ENCODE measurements around the gene ANKRD13C.

ANKRD13C gene

DNA sequence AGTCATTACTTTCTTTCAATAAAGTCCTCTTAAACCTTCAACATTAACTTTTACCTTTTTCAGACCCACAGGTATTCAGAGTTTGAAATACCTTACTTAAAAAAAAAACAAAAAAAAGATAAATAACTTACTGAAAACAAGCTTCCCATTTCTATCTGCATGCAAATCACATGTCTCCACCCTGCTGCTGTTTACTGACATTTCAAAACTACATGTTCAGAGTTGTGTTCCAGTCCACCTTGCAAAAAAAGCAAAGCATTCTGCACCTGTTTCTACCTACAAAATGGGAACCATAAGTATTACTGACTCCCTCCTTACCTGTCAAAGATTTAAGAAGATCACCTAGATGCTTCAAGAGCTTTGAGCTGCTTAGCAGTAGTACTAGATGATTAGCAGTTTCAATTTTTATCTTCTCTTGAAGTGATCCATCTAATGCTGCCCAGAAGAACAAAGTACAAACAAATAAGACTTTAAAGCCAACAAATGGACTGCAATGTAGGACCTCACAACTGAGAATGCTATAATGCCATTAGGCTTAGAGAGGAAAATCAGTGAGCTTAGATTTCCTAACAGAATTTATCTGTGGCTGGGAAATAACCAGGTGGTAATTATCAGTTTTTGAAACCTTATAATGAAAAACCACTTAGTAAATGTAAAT, 61.2 kb downstream of the ANKRD13C start:
- no peak for DNase-seq (ENCODE audit: low spot score)

DNA sequence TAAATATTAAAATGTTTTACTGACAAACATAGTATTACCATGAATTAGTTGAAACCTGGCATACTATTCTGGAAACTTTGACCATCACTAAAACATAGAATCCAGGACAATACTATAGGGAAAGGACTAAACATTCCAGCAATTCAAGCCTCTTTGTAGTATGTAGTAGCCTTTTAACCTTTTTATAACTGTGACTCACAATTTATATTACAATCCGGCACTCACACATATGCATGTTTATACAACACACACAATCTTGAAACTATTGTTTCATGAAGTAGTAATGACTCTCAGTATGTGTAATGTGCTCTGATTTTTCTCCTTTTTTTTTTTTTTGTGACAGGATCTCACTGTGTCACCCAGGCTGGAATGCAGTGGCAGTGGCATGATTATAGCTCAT, 64.3 kb downstream of the ANKRD13C start:
- DNase-seq (ENCODE audit: low spot score), result no peak

DNA sequence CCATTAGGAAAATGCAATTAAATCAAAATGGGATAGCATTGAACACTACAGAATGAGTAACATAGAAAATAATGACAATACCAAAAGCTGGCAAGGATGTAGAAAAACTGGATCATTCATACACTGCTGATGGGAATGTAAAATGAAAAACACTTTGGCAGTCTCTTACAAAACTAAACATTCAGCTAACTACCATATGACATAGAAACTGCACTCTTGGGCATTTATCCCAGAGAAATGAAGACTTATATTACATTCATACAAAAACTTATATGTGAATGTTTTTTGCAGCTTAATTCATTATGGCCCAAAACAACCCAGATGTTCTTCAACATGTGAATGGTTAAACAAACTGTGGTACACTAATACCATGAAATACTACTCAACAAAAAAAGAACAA, 66.4 kb downstream of the ANKRD13C start:
- no peak for DNase-seq (ENCODE audit: low spot score)

DNA sequence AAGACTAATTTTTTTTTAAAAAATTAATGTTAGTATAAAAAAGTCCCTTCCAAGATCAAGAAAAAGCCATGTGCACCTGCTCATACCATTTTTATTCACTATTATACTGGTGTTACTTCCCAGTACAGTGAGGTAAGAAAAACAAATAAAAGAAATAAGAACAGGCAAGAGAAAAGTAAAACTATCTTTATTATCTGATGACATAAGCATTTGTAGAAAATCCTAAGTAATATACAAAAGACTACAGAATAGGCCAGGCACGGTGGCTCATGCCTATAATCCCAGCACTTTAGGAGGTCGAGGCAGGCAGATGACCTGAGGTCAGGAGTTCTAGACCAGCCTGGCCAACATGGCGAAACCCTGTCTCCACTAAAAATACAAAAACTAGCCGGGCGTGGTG, 68.1 kb downstream of the ANKRD13C start:
- no peak for DNase-seq (ENCODE audit: low spot score)

DNA sequence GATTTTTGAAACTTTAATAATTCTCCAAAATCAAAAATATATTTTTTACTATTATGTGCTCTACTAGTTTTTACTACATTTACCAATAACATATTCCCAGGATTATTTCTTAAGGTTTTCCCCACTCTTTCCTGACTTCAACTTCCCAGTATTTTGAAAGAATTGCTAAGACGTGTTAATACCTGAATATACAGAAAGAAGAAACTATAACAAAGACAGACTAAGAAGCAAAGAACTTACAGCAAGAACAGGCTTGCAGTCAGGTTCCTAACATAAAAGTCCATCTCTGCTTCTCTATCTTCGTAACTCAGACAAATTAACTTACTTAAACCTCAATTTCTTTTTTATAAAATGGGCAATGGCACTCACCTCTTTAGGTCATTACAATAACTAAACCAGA, 70.2 kb downstream of the ANKRD13C start:
- DNase-seq (ENCODE audit: low spot score), result no peak

DNA sequence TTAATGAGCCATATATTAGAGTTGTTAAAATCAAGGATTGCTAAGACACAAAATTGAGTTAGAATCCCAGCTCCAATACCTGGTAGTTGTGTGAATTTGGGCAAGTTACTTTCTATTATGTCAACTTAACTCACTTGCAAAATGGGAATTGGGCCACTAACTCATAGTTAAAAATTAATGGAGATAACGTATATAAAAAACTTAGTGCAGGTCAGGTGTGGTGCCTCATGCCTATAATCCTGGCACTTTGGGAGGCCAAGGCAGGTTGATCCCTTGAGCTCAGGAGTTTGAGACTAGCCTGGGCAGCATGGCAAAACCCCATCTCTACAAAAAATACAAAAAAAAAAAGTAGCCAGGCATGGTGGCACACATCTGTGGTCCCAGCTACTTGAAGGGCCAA, 75.8 kb downstream of the ANKRD13C start:
- no peak for DNase-seq (ENCODE audit: low spot score)

DNA sequence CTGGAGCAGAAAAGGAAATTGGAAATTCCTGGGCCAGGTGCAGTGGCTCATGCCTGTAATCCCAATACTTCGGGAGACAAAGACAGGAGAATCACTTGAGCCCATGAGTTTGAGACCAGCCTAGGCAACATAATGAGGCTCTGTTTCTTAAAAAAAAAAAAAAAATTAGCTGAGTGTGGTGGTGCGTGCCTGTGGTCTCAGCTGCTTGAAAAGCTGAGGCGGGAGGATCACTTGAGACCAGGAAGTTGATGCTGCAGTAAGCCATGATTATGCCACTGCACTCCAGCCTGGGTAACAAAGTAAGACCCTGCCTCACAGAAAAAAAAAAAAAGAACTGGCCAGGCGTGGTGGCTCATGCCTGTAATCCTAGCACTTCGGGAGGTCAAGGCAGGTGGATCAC, 76.6 kb downstream of the ANKRD13C start:
- no peak for DNase-seq (ENCODE audit: low spot score)

DNA sequence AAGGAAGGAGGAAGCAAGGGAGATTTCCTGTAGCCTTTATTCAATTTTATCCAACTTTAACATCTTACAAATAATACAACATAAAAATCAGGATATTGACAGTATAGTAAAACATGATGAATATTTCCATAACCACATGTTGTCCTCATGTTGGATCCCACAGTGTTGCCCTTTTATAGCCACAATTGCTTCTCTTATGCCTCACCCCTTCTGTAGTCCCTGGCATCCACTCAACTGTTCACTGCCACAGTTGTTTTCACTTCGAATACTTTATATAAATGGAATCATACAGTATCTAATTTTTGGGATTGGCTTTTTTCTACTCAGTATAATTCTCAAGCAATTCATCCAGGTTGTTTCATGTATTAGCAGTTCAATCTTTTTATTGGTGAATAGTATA, 88.6 kb downstream of the ANKRD13C start:
- no peak for DNase-seq (ENCODE audit: low spot score)

DNA sequence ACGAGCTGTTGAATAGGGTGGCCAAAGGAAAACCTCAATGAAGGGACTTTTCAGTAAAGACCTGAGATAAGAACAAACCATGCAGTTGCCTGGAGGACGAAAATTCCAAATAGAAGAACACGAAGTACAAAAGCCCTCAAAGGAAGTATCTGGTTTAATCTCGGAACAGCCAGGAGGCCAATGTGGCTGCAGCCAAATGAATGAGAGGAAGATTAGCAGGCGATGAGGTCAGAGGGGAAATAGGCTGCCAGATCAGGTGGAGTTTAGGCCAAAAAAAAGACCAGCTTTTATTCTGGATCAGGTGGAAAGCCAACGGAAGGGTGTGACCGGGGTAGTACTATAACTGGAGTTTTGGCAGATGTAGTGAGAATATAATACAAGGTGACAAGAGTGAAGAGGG, 89.7 kb downstream of the ANKRD13C start:
- no peak for DNase-seq (ENCODE audit: low spot score)

DNA sequence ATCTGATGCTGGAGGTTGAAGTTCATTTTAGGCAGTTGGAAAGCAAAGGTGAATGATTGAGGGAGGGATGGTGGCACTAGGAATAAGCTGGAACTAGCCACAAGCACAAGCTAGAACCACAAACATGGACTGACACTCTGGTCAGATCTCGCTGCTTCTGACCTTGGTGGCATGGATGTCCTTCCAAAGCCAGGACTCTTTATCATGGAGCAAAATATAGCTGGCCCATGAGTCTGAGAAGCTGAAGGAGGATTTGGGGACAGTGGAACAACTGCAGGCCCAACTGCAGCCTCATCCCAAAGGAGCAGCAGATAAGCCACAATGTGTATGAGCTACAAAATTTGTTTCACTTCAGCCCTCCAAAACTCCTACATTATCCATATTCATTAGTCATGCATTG, 97.9 kb downstream of the ANKRD13C start:
- DNase-seq (ENCODE audit: low spot score), result no peak

DNA sequence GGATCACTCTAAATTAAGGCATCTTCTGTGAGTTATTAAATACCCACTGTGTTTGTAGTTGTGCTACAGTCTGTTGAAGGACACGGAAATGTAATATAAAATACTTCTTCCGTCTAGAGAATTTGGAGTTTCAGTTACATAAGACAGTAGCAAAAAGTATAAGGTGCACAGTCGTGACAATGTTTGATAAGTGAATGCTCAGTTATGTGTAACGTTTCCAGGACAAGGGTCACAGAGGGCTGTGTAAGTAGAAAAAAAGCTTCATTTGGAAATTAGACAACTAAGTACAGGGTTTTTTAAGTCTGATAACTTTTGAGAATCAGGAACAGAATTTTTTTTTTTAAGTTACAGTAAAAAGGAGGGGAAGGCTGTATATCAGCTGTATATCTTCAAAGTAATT, 105.8 kb downstream of the ANKRD13C start:
- DNase-seq (ENCODE audit: low spot score), result no peak

DNA sequence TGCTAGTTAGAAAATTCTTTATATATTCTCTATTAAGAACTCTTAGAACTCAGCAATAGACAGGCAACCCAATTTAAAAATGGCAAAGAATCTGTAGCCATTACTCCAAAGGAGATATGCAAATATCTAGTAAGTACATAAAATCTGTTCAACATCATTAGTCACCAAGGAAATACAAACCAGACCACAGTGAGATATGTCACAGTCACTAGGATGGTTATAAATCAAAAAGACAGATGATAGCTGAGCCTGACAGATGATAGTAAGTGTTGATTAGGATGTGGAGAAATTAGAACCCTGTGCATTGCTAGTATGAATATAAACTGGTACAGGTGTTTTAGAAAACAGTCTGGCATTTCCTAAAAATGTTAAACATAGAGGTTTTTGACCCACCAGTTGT, 106.8 kb downstream of the ANKRD13C start:
- peak; percentile 28 for DNase-seq (ENCODE audit: low spot score)

DNA sequence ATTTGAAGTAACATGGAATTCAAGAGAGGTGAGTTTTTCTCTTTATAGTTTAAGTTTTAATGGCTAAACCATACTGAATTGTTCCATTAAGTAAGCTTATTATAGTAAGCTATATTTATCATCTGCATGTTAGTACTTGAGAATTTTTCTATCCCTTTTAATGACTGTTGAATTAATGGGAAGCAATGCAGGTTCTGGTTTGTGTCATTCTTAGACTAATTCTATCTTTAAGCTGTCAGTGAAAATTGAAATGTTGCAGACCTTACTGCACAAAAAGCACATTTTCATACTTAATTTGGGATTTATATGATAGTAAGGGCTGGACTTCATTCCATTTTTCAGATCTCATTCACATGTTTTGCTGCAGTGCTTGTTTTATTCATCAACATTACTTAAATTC, 107.4 kb downstream of the ANKRD13C start:
- peak; percentile 12 for DNase-seq (ENCODE audit: low spot score)

DNA sequence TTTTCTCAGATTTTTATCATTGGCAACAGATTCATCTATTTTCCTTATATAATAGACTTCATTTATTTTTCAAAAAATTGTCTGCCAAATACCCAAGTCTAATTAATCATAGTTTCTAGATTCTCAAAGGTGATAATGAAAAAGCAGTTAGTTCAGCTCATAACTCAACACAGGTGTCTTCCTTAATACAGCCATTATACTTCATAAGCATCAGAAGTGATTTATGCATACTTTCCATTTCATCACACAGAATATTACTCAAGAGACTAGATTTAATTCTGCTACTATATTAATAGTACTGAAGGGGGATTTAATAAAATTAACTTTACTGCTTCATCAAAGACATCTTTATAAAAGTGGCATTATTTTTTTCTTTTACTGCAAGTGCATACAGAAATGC, 114.6 kb downstream of the ANKRD13C start:
- no peak for DNase-seq (ENCODE audit: low spot score)

DNA sequence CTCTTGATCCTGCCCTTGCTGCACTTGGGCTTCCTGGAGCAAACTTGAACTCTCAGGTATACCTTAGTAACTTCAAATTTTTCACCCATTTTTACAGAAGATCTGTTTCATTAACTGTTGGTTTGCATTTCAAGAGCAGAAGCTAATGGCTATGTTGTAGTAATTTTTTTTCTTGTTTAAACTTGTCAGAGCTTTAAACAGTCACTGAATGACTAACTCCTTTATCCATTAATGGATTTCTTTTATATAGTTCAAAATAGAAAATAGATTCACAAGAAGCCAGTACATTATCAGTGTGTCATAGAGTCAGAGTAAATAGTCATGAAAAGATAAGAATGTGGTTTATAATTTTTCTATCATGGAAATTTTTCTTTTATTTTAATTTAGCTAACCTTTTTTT, 119.8 kb downstream of the ANKRD13C start:
- no peak for DNase-seq (ENCODE audit: low spot score)

DNA sequence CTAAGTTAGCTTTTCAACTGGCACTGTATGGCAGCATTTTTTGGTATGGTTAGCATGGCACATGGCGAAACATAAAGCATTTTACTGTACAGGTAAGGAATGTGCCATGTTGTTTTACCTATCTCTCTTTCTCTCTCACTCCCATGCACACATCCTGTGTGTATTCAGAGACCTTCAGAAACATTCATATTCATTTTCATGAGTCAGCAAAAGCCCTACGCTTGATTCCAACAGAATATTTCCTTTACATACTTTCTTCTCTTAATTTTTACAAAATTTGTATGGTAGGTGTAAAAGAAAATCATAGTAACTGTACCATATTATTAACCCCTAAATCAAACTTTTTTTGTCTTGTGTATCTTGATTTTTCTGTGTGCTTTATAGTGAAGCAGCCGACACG, 123.0 kb downstream of the ANKRD13C start:
- DNase-seq (ENCODE audit: low spot score), result no peak

DNA sequence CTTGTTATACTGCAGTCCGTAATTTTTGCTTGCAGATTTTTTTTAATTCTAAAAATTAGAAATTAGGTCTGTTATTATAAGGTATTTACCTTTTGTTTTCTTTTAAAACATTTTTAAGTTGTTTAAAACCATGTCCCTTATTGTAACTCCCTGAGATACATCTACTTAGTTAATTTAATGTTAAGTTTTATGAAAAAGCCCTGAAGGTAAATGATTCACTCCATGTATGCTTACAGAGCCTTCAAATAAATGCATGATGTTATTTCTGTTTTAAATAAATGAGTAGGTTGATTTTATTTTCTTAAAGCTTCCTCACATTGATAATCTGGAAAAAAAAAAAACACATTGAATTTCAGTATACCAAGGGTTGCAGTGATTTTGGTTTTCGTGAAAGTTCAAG, 125.9 kb downstream of the ANKRD13C start:
- DNase-seq (ENCODE audit: low spot score), result no peak

DNA sequence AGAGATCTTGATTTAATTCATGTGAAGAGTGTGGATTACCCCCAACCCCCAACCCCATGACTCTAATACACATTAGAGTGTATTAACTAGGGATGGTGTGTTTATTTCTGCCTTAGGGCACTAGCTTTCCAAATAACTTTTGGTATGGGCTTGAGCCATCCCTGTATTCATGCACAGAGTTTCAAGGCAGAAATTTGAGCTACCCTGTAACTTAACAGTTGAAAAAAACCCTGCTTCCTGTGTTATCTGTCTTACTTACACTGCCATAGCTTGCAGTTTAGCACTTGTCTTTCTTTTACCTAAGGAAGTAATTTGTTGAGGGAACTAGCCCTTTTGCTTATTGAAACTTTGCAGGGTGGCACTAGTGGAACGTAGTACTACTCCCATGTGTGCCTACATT, 127.1 kb downstream of the ANKRD13C start:
- no peak for DNase-seq (ENCODE audit: low spot score)

DNA sequence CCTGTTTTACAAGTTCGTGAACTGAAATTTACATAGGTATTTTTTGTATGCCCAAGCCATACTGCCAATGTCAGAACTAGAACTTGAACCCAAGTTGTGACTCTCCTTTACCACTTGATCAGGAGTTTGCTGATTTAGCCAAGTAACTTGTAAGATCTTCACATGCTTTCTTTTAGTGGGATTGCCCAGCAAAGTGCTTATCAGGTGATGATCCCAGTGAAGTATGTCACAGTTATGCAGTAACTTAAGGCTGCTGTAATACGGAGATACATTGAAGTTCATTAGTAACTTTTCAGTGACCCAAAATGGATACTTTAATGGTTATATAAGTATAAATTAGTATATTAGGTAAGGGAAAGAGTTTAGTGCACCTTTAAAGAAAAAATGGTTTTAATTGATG, 129.6 kb downstream of the ANKRD13C start:
- DNase-seq (ENCODE audit: low spot score), result no peak

DNA sequence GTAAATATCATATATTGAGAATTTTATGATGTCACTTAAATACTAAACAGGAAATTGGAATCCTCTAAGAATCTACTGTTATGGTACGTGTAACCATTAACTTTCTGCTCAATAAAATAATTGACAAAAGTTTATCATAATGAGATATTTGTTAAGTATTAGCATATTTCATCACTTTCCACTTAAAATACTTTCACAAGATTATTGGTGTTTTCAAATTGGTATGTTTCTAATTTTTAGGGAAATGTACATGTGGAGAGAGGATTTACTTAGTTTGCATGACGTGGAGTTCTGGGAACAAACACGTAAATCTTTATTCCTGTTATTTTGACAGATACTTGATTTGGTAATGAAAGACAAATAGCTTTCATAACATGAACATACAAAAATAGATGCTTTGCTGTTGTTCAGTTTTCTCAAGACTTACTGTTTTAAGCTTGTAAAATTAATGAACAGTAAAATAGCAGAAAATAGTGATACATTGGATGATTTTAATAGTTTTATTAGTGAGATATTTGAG, 131.7 kb downstream of the ANKRD13C start:
- DNase-seq (ENCODE audit: low spot score), result no peak

DNA sequence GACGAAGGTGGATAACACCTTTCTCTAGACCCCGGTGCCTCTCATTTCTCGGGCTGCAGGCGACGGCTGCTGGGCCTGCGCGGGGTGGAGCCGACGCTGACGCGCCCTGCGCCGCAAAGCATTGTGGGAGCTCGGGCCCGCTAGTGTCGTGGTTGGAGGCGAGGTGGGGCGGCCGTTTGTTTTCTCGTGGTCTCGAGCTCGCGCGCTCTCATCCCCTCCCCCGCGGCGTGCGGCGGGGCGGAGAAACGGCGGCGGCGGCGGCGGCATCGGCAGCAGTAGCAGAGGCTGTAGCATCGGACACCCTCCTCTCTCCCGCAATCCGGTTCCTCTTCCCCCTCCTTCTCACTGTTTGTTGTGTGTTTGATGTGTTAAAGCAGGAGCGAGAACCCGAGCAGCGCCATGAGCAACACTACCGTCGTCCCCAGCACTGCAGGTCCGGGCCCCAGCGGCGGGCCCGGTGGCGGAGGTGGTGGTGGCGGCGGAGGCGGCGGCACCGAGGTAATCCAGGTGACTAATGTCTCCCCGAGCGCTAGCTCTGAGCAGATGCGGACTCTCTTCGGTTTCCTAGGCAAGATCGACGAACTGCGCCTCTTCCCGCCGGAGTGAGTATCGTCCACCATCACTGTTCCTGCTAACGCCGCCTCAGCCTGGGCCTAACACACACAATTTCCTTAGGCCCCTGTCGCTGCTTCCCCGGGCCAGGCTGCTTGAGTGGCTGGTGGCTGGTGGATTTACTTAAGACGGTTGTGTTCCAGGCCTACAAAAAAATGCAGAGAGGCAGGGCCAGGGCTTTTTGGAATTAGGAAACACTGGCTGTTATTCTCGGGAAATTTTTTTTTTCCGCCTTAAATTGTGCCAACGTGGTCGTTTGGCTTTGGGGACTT, 133.0 kb downstream of the ANKRD13C start, which contains the start of gene SRSF11:
SRSF11 (plus strand) TSS at position 143 of the 884 bp plus-strand sequence; CDS start at position 400, 257 bp downstream.
- peak; percentile 91 for DNase-seq (ENCODE audit: low spot score)

DNA sequence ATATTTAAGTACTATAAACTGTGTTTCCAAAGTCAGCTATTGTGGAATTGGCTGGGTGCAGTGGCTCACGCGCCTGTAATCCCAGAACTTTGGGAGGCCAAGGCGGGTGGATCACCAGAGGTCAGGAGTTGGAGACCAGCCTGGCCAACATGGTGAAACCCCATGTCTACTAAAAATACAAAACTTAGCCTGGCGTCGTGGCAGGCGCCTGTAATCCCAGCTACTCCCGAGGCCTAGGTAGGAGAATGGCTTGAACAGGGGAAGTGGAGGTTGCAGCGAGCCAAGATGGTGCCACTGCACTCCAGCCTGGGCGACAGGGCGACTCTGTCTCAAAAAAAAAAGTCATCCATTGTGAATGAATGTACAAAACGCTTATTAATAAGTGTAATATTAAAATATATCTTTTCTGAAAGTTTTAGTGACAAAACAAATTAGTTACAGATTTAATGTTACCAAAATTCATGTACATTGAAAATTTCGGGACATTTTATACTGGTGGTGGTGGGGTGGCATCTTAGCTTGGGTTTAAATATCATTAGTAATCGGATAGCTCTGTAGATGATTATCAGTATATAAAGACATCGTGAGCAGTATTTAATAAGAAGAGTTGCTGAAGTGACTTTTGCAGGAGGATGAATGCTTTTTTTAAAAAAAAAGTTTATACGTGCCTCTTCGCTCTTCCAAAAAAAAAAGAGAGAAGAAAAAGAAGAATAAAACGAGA, 133.8 kb downstream of the ANKRD13C start:
- DNase-seq (ENCODE audit: low spot score), result peak; percentile 5
